Astrocyte of the hippocampus (primary cell): ENCODE data around the gene ZNF445.
"Not testable (repeated sequence)": the region's sequence is repeated elsewhere in the genome, so short reads cannot be mapped to it uniquely, and the experiment has no call there.

Experiments
- DNase-seq: peaks from one replicate; pipeline ENCODE4 v3.0.0; 2011; ENCODE audit warnings: low read depth, low spot score

ZNF445 gene

GRCh38 chr3:44434834-44435510 is 42.5 kb downstream of the ZNF445 start:
- no peak for DNase-seq

- DNase-seq: no peak
These were observed 47.0 kb downstream of the ZNF445 start for GRCh38 chr3:44430466-44430865.

- no peak for DNase-seq
These were observed 48.0 kb downstream of the ZNF445 start for GRCh38 chr3:44429459-44429858.

GRCh38 chr3:44428910-44429309 is 48.6 kb downstream of the ZNF445 start:
- DNase-seq: no peak

- no peak for DNase-seq
These were observed 49.8 kb downstream of the ZNF445 start for GRCh38 chr3:44427683-44428082.

GRCh38 chr3:44424758-44425157 is 52.7 kb downstream of the ZNF445 start:
- no peak for DNase-seq

- no peak for DNase-seq
These were observed 56.2 kb downstream of the ZNF445 start for GRCh38 chr3:44421280-44421679.

- no peak for DNase-seq
These were observed 56.8 kb downstream of the ZNF445 start for GRCh38 chr3:44420676-44421075.

- no peak for DNase-seq
These were observed 57.4 kb downstream of the ZNF445 start for GRCh38 chr3:44419923-44420650.

- DNase-seq: no peak
These were observed 58.2 kb downstream of the ZNF445 start for GRCh38 chr3:44419116-44419922.

- no peak for DNase-seq
These were observed 58.9 kb downstream of the ZNF445 start for GRCh38 chr3:44418549-44418948.

- DNase-seq: not testable (repeated sequence)
These were observed 59.4 kb downstream of the ZNF445 start for GRCh38 chr3:44418118-44418517.

GRCh38 chr3:44416031-44417030 is 61.1 kb downstream of the ZNF445 start:
- no peak for DNase-seq

- DNase-seq: no peak
These were observed 62.0 kb downstream of the ZNF445 start for GRCh38 chr3:44415421-44415820.

- DNase-seq: no peak
These were observed 62.9 kb downstream of the ZNF445 start for GRCh38 chr3:44414517-44415090.

GRCh38 chr3:44412365-44412764 is 65.1 kb downstream of the ZNF445 start:
- DNase-seq: no peak

- DNase-seq: no peak
These were observed 66.3 kb downstream of the ZNF445 start for GRCh38 chr3:44411031-44411645.

GRCh38 chr3:44409640-44410410 is 67.6 kb downstream of the ZNF445 start:
- DNase-seq: no peak

GRCh38 chr3:44402548-44402947 is 74.9 kb downstream of the ZNF445 start:
- no peak for DNase-seq

GRCh38 chr3:44400771-44401170 is 76.7 kb downstream of the ZNF445 start:
- no peak for DNase-seq
